Posterior cingulate gyrus (tissue), 11 donors: ENCODE results near the gene ADAP2.
"Not testable (repeated sequence)": the region's sequence is repeated elsewhere in the genome, so short reads cannot be mapped to it uniquely, and the experiment has no call there.

Source experiments
- DNase-seq, 10 donors: peaks; one replicate each; pipeline versions ENCODE4 v3.0.0 to v3.0.0-alpha.2; 2020 to 2021; ENCODE audit warnings: mixed read lengths in 3 of 10
- intact Hi-C: fragments of 100-400 bp; cut with DNase I; formaldehyde crosslinking; loops from one replicate; pipeline ENCODE4 v1.15.1; 2023

The ADAP2 gene, protein sequence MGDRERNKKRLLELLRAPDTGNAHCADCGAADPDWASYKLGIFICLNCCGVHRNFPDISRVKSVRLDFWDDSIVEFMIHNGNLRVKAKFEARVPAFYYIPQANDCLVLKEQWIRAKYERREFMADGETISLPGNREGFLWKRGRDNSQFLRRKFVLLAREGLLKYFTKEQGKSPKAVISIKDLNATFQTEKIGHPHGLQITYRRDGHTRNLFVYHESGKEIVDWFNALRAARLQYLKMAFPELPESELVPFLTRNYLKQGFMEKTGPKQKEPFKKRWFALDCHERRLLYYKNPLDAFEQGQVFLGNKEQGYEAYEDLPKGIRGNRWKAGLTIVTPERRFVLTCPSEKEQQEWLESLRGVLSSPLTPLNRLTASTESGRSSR

DNA sequence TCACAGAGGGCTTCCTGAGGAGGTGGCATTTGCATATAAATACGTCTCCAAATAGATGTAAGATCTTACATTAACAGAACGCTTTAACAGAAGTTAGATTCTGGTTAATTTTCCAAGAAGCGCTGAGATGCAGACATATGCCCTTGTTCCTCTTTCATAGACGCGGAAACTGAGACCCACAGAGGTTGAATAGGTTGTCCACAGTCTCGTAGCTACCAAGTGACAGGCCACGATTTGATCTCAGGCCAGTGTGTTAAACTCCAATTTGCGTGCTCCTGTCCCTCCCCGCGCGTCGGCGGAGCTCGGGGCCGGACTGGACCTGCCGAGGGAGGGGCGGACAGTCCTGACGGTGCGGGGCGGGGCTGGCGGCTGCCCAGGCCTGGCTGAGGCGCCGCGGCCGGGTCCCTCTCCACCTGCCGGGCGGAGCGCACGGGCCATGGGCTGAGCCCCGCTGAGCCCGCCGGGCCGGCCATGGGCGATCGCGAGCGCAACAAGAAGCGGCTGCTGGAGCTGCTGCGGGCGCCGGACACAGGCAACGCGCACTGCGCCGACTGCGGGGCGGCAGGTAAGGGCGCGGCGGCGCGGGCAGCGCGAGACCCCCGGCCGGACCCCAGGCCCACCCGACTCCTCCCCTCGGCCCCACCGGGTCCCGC is at the start of gene ADAP2:
TSS of gene ADAP2 (plus strand) at position 402 of the 653 bp plus-strand sequence. CDS start at position 472, 70 bp downstream.
- peak in 3 of 10 donors; percentile 26 to 89 (median 27) for DNase-seq
- intact Hi-C loops = no loop called here

DNA sequence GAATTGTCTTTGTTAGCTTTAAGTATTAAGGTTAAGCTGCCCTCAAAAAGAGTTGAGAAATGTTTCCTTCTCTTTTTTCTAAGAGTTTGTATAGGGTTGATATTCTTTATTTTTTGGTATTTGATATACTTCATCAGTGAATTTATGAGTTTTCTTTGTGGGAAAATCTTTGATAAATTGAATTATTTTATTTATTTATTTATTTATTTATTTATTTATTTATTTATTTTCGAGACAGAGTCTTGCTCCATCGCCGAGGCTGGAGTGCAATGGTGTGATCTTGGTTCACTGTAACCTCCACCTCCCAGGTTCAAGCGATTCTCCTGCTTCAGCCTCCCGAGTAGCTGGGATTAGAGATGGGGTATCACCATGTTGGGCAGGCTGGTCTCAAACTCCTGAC is 35.6 kb upstream of the ADAP2 start:
- no peak for DNase-seq
- intact Hi-C loops = no loop called here

- DNase-seq = no peak
- intact Hi-C loops = no loop called here
Measured at GRCh38 chr17:30894236-30894635, 27.5 kb upstream of the ADAP2 start.

- intact Hi-C loops = no loop called here
- no peak for DNase-seq
Measured at GRCh38 chr17:30897311-30897710, 24.4 kb upstream of the ADAP2 start.

DNA sequence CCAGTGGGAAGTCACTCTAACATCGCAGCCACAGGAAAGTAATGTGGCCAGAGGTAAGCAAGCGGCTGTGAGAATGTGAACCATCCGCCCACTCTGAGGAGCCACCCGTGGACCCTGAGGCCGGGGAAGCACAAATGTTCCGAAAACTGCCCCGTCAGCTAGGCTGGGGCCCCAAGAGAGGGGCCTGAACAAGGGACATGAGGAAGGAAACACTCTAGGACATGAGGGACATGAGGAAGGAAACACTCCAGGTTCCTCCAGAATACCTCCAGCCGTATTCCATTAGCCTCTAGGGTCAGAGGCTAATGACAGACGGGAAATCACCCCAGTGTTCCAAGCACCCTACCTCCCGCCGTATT is 16.0 kb upstream of the ADAP2 start:
- DNase-seq = peak in 1 of 10 donors; percentile 18
- intact Hi-C loops = no loop called here

- intact Hi-C loops = no loop called here
- DNase-seq = peak; percentile 85 to 98 (median 91)
Measured at GRCh38 chr17:30906101-30906911, 15.4 kb upstream of the ADAP2 start, which contains the start of gene TEFM. TSS of gene TEFM (minus strand) at chr17:30906238. CDS start at chr17:30906198, 40 bp downstream.

DNA sequence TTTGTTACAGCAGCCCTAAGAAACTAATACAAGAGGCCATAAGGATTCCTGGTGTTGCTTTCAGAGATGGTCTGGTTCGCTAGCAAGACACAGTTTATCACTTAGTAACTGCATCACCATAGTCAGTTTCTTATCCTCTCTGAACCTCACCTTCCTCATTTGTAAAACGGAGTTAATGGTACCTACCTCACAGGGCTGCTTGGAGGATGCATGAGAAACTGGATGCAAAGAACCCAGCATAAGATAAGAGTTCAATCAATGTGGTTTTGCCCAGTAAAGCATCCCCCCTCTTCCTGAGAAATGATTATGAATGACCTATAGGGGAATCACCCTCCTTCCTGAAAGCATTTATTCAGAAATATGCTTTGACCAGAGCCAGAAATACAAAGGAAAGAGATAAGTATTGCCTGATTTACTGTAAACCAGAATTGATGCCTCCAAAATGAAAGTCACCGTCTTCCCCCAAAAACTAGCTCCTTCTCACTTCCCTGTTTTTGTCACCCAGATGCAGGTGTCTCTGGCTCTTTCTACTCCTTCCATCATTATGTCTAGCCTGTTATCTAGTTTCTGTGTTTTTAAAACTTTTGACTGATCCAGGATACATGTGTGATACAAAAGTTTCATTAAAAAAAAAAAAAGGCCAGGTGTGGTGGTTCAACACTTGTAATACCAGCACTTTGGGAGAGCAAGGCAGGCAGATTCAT is 12.9 kb upstream of the ADAP2 start:
- no peak for DNase-seq
- intact Hi-C loops = no loop called here

DNA sequence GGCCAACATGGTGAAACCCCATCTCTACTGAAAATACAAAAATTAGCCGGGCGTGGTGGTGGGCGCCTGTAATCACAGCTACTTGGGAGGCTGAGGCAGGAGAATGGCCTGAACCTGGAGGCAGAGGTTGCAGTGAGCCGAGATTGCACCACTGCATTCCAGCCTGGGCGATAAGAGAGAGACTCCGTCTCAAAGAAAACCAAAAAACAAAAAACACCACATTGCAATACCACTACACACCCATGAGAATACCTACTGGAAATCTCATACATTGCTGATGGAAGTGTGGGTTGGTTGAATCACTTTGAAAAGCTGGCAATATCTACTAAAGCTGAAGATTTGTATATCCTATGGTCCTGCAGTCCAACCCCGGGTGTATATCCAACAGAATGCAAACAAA is 11.6 kb upstream of the ADAP2 start:
- DNase-seq, intact Hi-C loops: not testable (repeated sequence)

GRCh38 chr17:30913955-30914354 is 7.8 kb upstream of the ADAP2 start:
- intact Hi-C loops = no loop called here
- DNase-seq = no peak

DNA sequence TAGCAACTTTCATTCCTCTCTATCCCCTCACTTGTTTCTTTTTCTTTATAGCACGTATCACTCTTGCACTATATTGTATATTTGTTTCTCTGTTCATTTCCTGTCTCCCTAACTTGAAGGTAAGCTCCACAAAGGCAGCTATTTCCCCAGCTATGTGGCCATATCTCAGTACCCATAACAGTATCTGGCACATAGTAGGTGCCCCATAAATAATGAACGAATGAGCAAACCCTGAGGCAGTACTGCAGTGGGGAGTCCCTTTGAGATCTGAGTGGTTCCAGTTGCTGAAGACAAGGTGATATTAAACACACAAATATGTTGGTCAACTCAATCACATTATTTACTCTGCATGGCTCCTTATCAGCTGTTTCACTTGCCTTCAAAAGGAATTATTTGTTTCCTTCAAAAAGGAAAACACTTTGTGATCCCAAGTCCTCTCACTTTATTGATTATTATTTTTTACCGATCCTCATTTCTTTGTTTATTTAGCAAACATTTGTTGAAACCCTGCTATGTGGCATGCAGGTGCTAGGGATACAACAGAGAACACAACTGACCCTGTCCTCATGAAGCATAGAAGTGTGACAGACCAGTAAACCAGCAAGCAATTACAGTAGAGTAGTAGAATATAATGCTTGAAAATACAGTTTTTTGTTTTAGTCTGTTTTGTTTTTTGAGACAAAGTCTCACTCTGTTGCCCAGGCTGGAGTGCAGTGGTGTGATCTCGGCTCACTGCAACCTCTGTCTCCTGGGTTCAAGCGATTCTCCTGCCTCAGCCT is 5.7 kb upstream of the ADAP2 start:
- DNase-seq = no peak
- intact Hi-C loops = no loop called here

DNA sequence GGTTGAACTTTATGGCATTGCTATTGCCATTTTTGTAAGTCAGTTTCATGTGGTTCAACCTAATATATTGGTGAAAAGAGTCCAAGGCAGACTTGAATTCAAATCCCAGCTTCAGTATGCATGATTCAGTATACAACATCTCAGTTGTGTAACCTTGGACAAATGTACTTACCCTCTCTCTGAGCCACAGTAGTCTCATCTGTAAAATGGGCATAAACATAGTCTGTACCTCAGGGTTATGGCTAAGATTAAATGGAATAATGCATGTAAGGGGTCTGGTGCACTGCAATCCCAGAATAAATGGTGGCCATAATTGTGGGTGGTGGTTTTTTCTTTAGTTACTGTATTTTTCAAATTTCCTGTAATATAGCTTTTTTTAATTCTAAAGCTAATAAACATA is 4.7 kb upstream of the ADAP2 start:
- DNase-seq = no peak
- intact Hi-C loops = no loop called here

GRCh38 chr17:30920282-30920681 is 1.5 kb upstream of the ADAP2 start:
- intact Hi-C loops = no loop called here
- DNase-seq = no peak

DNA sequence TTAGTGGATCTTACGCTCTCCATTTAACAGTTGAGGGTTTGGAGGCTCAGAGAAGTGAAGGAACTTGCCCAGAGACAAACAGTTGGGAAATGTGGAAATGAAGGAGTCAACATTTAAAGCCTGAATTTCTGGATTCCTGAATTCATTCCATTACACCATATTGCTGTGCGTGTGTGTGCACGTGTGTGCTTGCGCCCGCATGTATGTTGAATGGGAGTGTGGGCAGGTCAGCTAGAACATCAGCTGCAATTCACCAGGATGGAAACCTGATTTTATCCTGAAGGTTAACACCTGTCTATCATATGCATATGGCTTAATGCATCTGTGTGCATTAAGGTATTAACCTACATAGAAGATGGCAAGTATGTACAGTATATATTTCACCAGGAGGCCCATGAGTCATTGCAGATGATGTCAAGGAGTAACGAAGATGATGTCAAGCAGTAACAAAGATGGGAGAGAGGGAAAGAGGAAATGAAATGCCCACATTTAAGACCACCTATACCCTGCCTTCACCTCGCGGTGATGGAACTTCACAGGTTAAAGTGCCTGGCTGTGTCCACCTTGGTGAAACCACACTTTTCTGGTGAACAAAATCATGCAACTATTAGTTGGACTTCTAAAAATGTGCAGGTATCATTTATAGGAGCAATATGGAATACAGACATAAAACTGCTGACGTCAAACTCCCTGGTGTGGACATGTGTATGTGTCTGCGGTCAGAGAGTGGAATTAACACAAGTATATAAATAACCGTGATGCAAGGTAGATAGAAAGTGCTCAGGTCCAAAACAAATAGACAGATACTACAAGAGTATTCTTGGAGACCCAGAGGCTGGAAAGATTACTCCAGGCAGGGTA is 832 bp upstream of the ADAP2 start:
- DNase-seq = no peak
- intact Hi-C loops = no loop called here

DNA sequence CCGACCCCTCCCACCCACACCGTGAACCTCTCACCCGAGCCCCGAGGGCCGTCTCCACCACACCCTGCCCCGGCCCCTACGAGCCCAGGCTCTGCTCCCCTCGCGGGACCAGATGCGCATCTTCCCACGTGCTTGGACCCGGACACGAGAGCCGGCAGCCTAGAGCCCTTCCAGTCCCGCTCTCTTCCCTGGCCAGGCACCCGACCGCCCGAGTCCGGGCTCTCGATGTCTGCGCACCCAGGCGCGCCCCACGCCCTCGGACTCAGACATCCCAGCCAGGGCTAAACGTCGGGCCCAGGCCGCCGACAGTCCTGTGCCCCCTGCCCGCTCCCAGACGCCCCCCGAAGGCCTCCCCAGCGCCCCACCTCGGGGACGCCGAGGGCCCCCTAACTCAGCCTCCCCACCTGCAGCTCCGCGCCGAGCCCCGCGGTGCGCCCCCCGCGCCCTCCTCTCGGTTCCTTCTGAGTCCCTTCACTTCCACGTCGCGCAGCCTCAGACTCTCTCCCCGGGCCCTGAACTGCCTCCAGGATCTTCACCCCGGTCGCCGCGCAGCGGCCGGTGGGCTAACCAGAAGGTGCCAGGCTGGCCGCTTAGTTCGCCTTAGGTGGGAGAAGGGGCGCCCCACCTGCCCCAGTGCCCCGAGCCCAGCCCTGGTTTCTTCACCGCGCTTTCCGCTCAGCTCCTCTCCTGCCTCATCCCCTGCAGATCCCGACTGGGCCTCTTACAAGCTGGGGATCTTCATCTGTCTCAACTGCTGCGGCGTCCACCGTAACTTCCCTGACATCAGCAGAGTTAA is 688 bp downstream of the ADAP2 start:
- intact Hi-C loops = no loop called here
- DNase-seq = peak in 1 of 10 donors; percentile 82

- no peak for DNase-seq
- intact Hi-C loops = no loop called here
Measured at GRCh38 chr17:30924341-30924740, 2.6 kb downstream of the ADAP2 start.

- intact Hi-C loops = no loop called here
- peak in 1 of 10 donors; percentile 8 for DNase-seq
Measured at GRCh38 chr17:30926516-30926915, 4.8 kb downstream of the ADAP2 start.

DNA sequence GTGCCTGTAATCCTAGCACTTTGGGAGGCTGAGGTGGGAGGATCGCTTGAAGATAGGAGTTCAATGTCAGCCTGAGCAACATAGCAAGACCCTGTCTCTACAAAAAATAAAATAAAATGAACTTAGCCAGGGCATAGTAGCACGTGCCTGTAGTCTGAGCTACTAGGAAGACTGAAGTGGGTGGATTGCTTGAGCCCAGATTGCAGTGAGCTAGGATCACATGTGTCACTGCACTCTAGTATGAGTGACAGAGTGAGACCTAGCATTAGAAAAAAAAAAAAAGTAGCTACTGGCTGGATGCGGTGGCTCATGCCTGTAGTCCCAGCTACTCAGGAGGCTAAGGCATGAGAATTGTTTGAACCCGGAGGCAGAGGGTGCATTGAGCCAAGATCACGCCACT is 6.0 kb downstream of the ADAP2 start:
- peak in 1 of 10 donors; percentile 7 for DNase-seq
- intact Hi-C loops = no loop called here

DNA sequence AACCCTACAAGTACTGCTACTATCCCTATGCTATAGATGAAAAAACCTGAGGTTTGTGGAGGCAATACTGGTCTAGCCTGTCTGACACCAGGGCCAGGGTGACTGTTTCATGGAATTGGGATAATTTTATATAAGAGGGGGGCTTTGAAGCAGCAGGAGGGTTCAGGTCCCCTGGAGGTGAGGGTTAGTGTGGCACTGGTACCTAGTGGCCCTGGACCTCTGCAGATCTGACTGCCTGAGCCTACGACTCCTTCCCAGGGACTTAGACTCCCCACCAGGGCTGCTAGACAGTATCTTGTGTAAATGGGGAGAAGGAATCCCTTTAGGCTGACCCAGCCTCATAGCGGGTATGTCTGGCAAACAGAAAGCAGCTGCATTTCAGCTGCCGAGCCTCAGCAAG is 6.8 kb downstream of the ADAP2 start:
- intact Hi-C loops = no loop called here

More for the DNA sequence above, 6.8 kb downstream of the ADAP2 start:
- peak in 1 of 10 donors; percentile 1 for DNase-seq
